GM21723 (cell line): ENCODE results near the gene ELMOD2.

Source experiments
- ATAC-seq: cut with Tn5 transposase; IDR thresholded peaks from one replicate; pipeline ENCODE4 v1.9.1; 2021; ENCODE audit warnings: mild to moderate bottlenecking, moderate library complexity; ENCODE audit not compliant: unreplicated experiment

The ELMOD2 gene

GRCh38 chr4:140579278-140579677 is 55.3 kb downstream of the ELMOD2 start:
- no peak for ATAC-seq

DNA sequence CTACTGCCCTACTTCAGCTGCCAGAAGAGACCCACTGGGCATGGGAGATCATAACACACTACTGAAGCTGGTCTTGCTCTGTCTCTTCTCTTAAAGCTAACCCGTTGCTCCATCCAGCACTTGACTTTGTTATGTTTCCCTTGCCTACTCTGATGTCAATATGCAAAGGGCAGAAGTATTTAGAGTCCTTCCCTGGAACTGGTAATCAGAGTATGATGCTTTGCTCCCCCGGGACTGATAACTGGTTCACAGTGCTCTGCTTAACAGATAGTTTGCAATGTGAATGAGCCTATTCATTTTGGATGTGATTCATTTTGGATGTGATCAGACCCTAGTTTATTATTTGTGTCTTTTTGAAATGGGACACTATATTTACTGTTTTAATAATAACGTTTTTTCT is 57.1 kb downstream of the ELMOD2 start:
- no peak for ATAC-seq

DNA sequence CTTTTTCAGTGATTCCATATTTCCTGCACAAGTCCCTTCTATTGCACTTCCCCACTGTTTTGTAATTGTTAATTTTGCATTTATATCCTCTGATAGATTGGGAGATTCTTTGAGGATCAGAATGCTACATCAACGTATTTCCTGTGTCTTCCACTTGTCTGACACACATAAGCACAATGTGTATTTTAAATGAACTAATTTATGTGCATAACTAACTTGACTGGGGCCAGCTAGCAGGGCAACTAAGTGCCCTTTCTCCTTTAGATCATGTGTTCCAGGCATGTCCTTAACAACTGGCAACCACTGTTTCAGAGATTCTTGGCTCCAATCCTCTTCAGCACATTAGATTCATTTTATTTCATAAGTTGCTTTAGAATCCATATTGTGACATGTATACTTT is 60.5 kb downstream of the ELMOD2 start:
- no peak for ATAC-seq

DNA sequence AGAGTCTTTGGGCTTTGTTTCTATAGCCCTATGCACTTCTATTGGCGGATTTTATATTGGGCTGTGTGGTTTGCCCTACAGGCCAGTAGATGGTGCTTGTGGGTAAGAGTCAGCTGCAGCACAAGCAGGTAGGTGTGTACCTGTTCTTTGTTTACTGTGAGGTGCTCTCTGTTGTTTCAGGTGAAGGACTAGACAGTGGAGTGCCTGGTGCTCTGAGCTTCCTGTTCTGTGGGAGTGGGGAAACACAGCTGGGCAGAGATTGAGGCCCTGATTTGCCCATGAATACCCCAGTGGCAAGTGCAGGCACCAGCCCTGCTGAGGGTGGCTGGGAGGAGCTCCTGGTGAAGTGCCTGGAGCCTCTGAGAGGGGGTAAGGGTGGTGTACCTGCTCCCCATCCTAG is 71.1 kb downstream of the ELMOD2 start:
- ATAC-seq = peak; percentile 82

DNA sequence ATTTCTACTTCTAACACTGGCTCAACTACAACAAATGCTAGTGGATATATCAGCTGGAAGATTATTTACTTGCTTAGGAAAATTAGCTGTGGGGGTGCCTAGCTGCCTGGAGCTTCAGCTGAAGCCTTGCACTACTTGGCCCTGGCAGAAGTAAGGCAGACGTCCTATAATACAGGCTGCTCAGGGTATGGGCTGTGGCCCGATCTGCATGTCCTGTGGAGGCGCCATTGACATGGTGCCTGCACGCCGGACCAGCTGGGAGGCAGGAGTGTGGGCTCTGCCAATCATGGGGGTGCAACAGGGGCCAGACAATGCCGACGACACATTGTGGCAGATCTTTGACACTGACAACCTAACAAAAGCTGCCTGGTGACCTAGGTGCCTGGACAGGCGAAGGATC is 76.4 kb downstream of the ELMOD2 start:
- ATAC-seq = no peak

DNA sequence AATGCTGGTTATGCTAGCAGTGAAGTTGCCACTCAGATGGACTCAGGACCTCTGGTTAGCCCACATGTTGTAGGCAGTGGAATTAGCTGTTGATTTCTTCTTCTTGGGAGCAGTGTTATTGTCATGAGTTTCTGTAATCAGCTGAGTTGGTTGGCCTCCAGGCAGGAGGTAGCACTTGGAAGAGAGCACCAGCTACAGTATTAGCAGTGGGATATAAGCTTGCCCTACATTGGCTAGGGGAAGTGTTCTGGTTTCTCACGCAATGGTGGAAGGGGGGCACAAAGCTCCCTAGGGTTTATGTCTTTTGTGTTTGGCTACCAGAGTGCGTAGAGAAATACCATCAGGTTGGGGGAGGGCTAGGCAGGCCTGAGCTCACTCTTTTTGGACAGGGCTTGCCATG is 78.7 kb downstream of the ELMOD2 start:
- no peak for ATAC-seq

- no peak for ATAC-seq
These were observed 79.3 kb downstream of the ELMOD2 start for GRCh38 chr4:140603286-140603685.
